HEK293 (cell line): Measurements from ENCODE around the gene BCOR.

Experiments
- CTCF ChIA-PET: fragments of 350-600 bp; formaldehyde crosslinking; extraction: SDS; loops from one replicate; lab custom pipeline; 2021; ENCODE audit warnings: antibody characterized with exemption; lab: Yijun Ruan, JAX
- POLR2A ChIA-PET: fragments of 300-600 bp; formaldehyde crosslinking; extraction: SDS; loops from one replicate; lab custom pipeline; 2020; ENCODE audit warnings: antibody characterized with exemption, inconsistent platforms; lab: Yijun Ruan, JAX
- H3K27ac ChIP-seq: fragments of 200-500 bp; sonication (Bioruptor generic); 2 replicates; pipeline ENCODE4 v1.5.1; 2014; ENCODE audit warnings: low read depth, low read length, control low read depth, inconsistent platforms; ENCODE audit errors: extremely low read depth
- H3K36me3 ChIP-seq, 2 experiments: fragments of 200-500 bp in 1 of 2; sonication (Bioruptor generic) in 1 of 2; 1 replicate in 1 of 2; 2 replicates in 1 of 2; pipeline ENCODE4 v1.5.1; 2014 to 2017; ENCODE audit warnings: inconsistent platforms in 2 of 2, low read length in 2 of 2; ENCODE audit not compliant: control insufficient read depth in 2 of 2, insufficient read depth in 1 of 2
- H3K4me1 ChIP-seq: fragments of 200-500 bp; sonication (Bioruptor generic); 2 replicates; pipeline ENCODE4 v1.5.1; 2014; ENCODE audit warnings: mild to moderate bottlenecking, low read length, inconsistent platforms; ENCODE audit not compliant: control insufficient read depth, insufficient read depth
- H3K4me3 ChIP-seq: 2 replicates; pipeline ENCODE4 v1.5.1; 2011; ENCODE audit warnings: low read depth, mild to moderate bottlenecking, control low read depth, low read length, moderate library complexity
- H3K9me3 ChIP-seq: fragments of 200-500 bp; sonication (Bioruptor generic); 2 replicates; pipeline ENCODE4 v1.5.1; 2014; ENCODE audit warnings: low read depth, low read length, inconsistent platforms; ENCODE audit not compliant: control insufficient read depth, insufficient read depth
- GLI4 ChIP-seq: fragments of 450-650 bp; formaldehyde crosslinking; IDR thresholded peaks from 2 replicates; pipeline ENCODE4 v1.5.1; 2016; ENCODE audit warnings: missing biosample characterization, missing genetic modification characterization
- GLIS1 ChIP-seq: fragments of 450-650 bp; formaldehyde crosslinking; IDR thresholded peaks from 2 replicates; pipeline ENCODE4 v1.5.1; 2016; ENCODE audit warnings: missing biosample characterization, missing genetic modification characterization
- SCRT2 ChIP-seq: fragments of 450-650 bp; formaldehyde crosslinking; IDR thresholded peaks from 2 replicates; pipeline ENCODE4 v1.5.1; 2016; ENCODE audit warnings: missing biosample characterization, missing genetic modification characterization
- ZFP69B ChIP-seq: fragments of 450-650 bp; formaldehyde crosslinking; IDR thresholded peaks from 2 replicates; pipeline ENCODE4 v1.5.1; 2016; ENCODE audit warnings: missing biosample characterization, missing genetic modification characterization
- ZIC2 ChIP-seq: fragments of 450-650 bp; formaldehyde crosslinking; IDR thresholded peaks from 2 replicates; pipeline ENCODE4 v1.5.1; 2016; ENCODE audit warnings: missing biosample characterization, missing genetic modification characterization
- ZNF202 ChIP-seq: fragments of 450-650 bp; formaldehyde crosslinking; IDR thresholded peaks from 2 replicates; pipeline ENCODE4 v1.5.1; 2016; ENCODE audit warnings: missing biosample characterization, missing genetic modification characterization, borderline replicate concordance
- ZNF280C ChIP-seq: fragments of 450-650 bp; formaldehyde crosslinking; IDR thresholded peaks from 2 replicates; pipeline ENCODE4 v1.5.1; 2016; ENCODE audit warnings: missing biosample characterization, missing genetic modification characterization
- ZNF292 ChIP-seq: fragments of 450-650 bp; formaldehyde crosslinking; IDR thresholded peaks from 2 replicates; pipeline ENCODE4 v1.5.1; 2016; ENCODE audit warnings: low read depth, missing biosample characterization, missing genetic modification characterization, borderline replicate concordance
- ZNF350 ChIP-seq: fragments of 450-650 bp; formaldehyde crosslinking; IDR thresholded peaks from 2 replicates; pipeline ENCODE4 v1.5.0; 2017; ENCODE audit warnings: missing biosample characterization, mild to moderate bottlenecking, missing genetic modification characterization
- ZNF670 ChIP-seq: fragments of 450-650 bp; formaldehyde crosslinking; IDR thresholded peaks from 2 replicates; pipeline ENCODE4 v1.5.1; 2016; ENCODE audit warnings: missing biosample characterization, missing genetic modification characterization, low read depth
- ZNF785 ChIP-seq: fragments of 450-650 bp; formaldehyde crosslinking; IDR thresholded peaks from 2 replicates; pipeline ENCODE4 v1.5.1; 2016; ENCODE audit warnings: missing biosample characterization, missing genetic modification characterization
- ZNF792 ChIP-seq: fragments of 450-650 bp; formaldehyde crosslinking; IDR thresholded peaks from 2 replicates; pipeline ENCODE4 v1.5.1; 2016; ENCODE audit warnings: missing biosample characterization, missing genetic modification characterization
- ZNF837 ChIP-seq: fragments of 450-650 bp; formaldehyde crosslinking; IDR thresholded peaks from 2 replicates; pipeline ENCODE4 v1.5.1; 2016; ENCODE audit warnings: missing biosample characterization, missing genetic modification characterization
- TF ChIP-seq, protein P1 (sequence below): fragments of 450-650 bp; formaldehyde crosslinking; IDR thresholded peaks from 2 replicates; pipeline ENCODE4 v1.5.1; 2017; ENCODE audit warnings: missing biosample characterization, missing genetic modification characterization
- TF ChIP-seq, protein P2 (sequence below): fragments of 450-650 bp; formaldehyde crosslinking; IDR thresholded peaks from 2 replicates; pipeline ENCODE4 v1.5.1; 2016; ENCODE audit warnings: missing biosample characterization, missing genetic modification characterization
- TF ChIP-seq, protein P3 (sequence below): fragments of 450-650 bp; formaldehyde crosslinking; IDR thresholded peaks from 2 replicates; pipeline ENCODE4 v1.5.1; 2016; ENCODE audit warnings: missing biosample characterization, missing genetic modification characterization
- TF ChIP-seq, protein P4 (sequence below): fragments of 450-650 bp; formaldehyde crosslinking; IDR thresholded peaks from 2 replicates; pipeline ENCODE4 v1.5.1; 2016; ENCODE audit warnings: missing biosample characterization, missing genetic modification characterization
- TF ChIP-seq, protein P5 (sequence below): sonication (generic); formaldehyde crosslinking; IDR thresholded peaks from 2 replicates; pipeline ENCODE4 v1.8.1; 2022; ENCODE audit warnings: mild to moderate bottlenecking, moderate library complexity, missing genetic modification reagents

BCOR gene

DNA sequence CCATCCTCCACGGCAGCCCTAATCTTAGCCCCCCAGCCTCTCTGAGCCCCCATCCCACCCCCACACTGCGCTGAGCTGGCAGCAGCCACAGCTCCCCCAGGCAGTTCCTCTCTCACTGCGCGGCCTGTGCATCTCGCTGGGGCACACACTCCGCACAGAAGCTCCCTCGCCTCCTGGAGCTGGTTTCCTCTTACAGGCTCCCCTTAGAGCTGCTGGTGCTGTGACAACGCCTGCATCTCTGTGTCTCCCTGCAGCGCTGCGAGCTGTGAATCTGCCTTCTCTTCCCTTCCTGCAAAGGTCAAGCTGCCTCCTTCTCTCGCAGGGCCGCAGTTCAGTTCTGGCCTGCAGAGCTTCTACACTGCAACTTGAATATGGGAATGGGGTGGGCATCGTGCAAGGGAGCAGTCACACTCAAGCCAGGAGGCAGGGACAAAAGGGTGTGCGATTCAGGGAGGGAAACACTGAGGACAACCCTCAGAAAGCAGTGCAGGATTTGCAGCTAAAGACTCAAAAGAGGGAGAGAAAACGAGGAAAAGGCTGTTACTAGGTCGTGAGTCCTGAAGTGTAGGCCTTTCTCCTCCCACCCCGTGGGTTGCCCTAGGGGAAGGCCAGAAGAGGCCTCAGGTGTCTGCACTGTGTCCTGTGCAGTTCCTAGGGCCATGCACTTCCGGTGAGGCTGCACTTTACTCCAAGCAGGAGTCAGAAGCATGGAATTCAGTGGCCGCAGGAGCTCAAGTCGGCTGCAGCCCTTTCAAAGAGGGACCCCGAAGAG lies 87.0 kb downstream of the BCOR start:
- TF ChIP-seq GLIS1 (peak; percentile 37), ZNF670 (tag by site-specific recombination) (no peak), ZIC2 (tag by site-specific recombination) (peak; percentile 21; the same call in 1 of the 2 replicates)
- H3K36me3 ChIP-seq: no peaks in the 10 kb centered on the region
- no peaks in the 10 kb centered on the region; the same call in 1 of the 2 replicates for H3K4me1 ChIP-seq
- CTCF ChIA-PET: no interaction called here
- H3K9me3 ChIP-seq: no peaks in the 10 kb centered on the region
- H3K27ac ChIP-seq: no peak overlapping the region
- H3K4me3 ChIP-seq: no peak overlapping the region
- POLR2A ChIA-PET: no interaction called here

DNA sequence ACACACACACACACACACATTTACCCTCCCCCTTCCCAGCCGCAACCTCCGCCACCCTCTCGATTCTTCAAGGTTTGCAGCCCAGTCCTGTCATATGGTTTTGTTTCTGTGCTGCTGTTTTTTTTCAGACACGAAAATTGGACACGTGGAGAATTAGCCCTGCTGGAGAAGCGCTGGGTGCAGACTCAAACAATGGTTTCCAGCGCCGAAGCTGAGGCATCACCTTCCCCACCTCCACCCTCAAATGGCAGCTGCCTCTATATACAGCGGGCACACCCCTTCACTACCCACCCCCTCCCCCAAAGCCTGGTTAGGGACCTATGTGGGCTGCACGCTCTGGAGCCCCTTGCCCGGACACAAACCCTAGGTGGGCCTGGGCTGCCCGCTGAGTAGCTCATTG lies 87.9 kb downstream of the BCOR start:
- Histone ChIP-seq H3K4me3 (no peak overlapping the region), H3K9me3 (no peaks in the 10 kb centered on the region), H3K36me3 (no peaks in the 10 kb centered on the region), H3K4me1 (no peaks in the 10 kb centered on the region; the same call in 1 of the 2 replicates), H3K27ac (no peak overlapping the region)
- ChIA-PET CTCF (no interaction called here), POLR2A (no interaction called here)
- TF ChIP-seq, protein P1, sequence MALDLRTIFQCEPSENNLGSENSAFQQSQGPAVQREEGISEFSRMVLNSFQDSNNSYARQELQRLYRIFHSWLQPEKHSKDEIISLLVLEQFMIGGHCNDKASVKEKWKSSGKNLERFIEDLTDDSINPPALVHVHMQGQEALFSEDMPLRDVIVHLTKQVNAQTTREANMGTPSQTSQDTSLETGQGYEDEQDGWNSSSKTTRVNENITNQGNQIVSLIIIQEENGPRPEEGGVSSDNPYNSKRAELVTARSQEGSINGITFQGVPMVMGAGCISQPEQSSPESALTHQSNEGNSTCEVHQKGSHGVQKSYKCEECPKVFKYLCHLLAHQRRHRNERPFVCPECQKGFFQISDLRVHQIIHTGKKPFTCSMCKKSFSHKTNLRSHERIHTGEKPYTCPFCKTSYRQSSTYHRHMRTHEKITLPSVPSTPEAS: peak; percentile 43; the same call in 1 of the 2 replicates
- TF ChIP-seq, protein P2, sequence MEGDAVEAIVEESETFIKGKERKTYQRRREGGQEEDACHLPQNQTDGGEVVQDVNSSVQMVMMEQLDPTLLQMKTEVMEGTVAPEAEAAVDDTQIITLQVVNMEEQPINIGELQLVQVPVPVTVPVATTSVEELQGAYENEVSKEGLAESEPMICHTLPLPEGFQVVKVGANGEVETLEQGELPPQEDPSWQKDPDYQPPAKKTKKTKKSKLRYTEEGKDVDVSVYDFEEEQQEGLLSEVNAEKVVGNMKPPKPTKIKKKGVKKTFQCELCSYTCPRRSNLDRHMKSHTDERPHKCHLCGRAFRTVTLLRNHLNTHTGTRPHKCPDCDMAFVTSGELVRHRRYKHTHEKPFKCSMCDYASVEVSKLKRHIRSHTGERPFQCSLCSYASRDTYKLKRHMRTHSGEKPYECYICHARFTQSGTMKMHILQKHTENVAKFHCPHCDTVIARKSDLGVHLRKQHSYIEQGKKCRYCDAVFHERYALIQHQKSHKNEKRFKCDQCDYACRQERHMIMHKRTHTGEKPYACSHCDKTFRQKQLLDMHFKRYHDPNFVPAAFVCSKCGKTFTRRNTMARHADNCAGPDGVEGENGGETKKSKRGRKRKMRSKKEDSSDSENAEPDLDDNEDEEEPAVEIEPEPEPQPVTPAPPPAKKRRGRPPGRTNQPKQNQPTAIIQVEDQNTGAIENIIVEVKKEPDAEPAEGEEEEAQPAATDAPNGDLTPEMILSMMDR: no peak

DNA sequence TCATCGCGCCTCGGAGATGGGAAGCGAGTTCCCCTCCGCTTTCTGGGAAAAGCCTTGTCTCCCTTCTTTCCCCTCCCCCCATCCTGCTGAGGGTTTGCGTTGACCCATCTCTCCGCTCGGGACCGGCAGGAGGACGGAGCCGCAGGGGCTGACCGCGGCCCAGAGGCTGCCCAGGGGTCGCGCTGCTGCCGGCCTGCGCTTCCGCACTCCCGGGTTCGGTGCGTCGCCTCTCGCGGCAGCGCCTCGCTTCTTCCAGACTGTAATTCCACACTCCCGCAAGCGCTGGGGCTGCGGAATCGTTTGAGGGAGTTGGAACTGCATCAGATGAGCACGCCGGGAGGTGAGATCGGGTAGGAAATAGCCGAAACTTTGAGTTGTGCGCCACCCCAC lies 88.3 kb downstream of the BCOR start:
- no peaks in the 10 kb centered on the region; the same call in 1 of the 2 replicates for H3K4me1 ChIP-seq
- TF ChIP-seq SCRT2 (tag by site-specific recombination) (no peak), ZNF837 (no peak), ZFP69B (tag by site-specific recombination) (no peak), ZNF292 (tag by site-specific recombination) (no peak), ZNF202 (tag by site-specific recombination) (no peak), ZNF792 (tag by site-specific recombination) (no peak), ZNF350 (tag by site-specific recombination) (no peak), GLI4 (tag by site-specific recombination) (no peak), ZNF785 (tag by site-specific recombination) (no peak), ZNF280C (tag by site-specific recombination) (no peak)
- TF ChIP-seq, protein P3, sequence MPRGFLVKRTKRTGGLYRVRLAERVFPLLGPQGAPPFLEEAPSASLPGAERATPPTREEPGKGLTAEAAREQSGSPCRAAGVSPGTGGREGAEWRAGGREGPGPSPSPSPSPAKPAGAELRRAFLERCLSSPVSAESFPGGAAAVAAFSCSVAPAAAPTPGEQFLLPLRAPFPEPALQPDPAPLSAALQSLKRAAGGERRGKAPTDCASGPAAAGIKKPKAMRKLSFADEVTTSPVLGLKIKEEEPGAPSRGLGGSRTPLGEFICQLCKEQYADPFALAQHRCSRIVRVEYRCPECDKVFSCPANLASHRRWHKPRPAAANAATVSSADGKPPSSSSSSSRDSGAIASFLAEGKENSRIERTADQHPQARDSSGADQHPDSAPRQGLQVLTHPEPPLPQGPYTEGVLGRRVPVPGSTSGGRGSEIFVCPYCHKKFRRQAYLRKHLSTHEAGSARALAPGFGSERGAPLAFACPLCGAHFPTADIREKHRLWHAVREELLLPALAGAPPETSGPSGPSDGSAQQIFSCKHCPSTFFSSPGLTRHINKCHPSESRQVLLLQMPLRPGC (tag by site-specific recombination): no peak
- TF ChIP-seq, protein P4, sequence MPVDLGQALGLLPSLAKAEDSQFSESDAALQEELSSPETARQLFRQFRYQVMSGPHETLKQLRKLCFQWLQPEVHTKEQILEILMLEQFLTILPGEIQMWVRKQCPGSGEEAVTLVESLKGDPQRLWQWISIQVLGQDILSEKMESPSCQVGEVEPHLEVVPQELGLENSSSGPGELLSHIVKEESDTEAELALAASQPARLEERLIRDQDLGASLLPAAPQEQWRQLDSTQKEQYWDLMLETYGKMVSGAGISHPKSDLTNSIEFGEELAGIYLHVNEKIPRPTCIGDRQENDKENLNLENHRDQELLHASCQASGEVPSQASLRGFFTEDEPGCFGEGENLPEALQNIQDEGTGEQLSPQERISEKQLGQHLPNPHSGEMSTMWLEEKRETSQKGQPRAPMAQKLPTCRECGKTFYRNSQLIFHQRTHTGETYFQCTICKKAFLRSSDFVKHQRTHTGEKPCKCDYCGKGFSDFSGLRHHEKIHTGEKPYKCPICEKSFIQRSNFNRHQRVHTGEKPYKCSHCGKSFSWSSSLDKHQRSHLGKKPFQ: no peak
- TF ChIP-seq, protein P5, sequence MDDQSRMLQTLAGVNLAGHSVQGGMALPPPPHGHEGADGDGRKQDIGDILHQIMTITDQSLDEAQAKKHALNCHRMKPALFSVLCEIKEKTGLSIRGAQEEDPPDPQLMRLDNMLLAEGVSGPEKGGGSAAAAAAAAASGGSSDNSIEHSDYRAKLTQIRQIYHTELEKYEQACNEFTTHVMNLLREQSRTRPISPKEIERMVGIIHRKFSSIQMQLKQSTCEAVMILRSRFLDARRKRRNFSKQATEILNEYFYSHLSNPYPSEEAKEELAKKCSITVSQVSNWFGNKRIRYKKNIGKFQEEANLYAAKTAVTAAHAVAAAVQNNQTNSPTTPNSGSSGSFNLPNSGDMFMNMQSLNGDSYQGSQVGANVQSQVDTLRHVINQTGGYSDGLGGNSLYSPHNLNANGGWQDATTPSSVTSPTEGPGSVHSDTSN (CRISPR knock-in tag): no peak
- no peaks in the 10 kb centered on the region for H3K36me3 ChIP-seq
- H3K9me3 ChIP-seq: no peaks in the 10 kb centered on the region
- ChIA-PET CTCF (no interaction called here), POLR2A (no interaction called here)
- no peak overlapping the region for H3K4me3 ChIP-seq
- H3K27ac ChIP-seq: no peak overlapping the region
